T-helper 2 cell treated with Interferon-gamma antibody and Interleukin-4, amounts not matched to agents 5 μg/mL and 100 μg/mL, for 36 hours (primary cell): ENCODE measurements around the gene PARVA.

ENCODE experiments used
- DNase-seq: peaks from one replicate; pipeline ENCODE4 v3.0.0; 2021; ENCODE audit warnings: low spot score
- H3K27ac Mint-ChIP-seq: one replicate; pipeline ENCODE4 v1.8.0; 2021; ENCODE audit warnings: mild to moderate bottlenecking, mixed read lengths
- H3K27me3 Mint-ChIP-seq: one replicate; pipeline ENCODE4 v1.8.0; 2021; ENCODE audit warnings: low read depth, mixed read lengths
- H3K36me3 Mint-ChIP-seq: one replicate; pipeline ENCODE4 v1.8.0; 2021; ENCODE audit warnings: low read depth, mixed read lengths
- H3K4me1 Mint-ChIP-seq: one replicate; pipeline ENCODE4 v1.8.0; 2021; ENCODE audit warnings: low read depth, mixed read lengths
- H3K4me3 Mint-ChIP-seq: one replicate; pipeline ENCODE4 v1.8.0; 2022; ENCODE audit warnings: mild to moderate bottlenecking, moderate library complexity, mixed read lengths
- H3K9me3 Mint-ChIP-seq: one replicate; pipeline ENCODE4 v1.8.0; 2021; ENCODE audit warnings: mixed read lengths

The PARVA gene

GRCh38 chr11:12386745-12387144, 9.4 kb downstream of the PARVA start:
- H3K4me3 Mint-ChIP-seq: no peak overlapping the region
- H3K36me3 Mint-ChIP-seq: no peaks in the 10 kb centered on the region
- no peaks in the 10 kb centered on the region for H3K9me3 Mint-ChIP-seq
- peaks cover 24% of the 10 kb centered on the region for H3K27me3 Mint-ChIP-seq
- DNase-seq: no peak
- H3K27ac Mint-ChIP-seq: no peak overlapping the region
- H3K4me1 Mint-ChIP-seq: no peaks in the 10 kb centered on the region

- Mint-ChIP-seq H3K27me3 (peaks cover 19% of the 10 kb centered on the region), H3K36me3 (no peaks in the 10 kb centered on the region), H3K27ac (no peak overlapping the region), H3K4me1 (no peaks in the 10 kb centered on the region), H3K4me3 (no peak overlapping the region), H3K9me3 (no peaks in the 10 kb centered on the region)
- DNase-seq: no peak
Measured at GRCh38 chr11:12388173-12388572, 10.8 kb downstream of the PARVA start.

- Mint-ChIP-seq H3K27me3 (peaks cover 16% of the 10 kb centered on the region), H3K36me3 (no peaks in the 10 kb centered on the region), H3K9me3 (no peaks in the 10 kb centered on the region), H3K27ac (no peak overlapping the region), H3K4me1 (no peaks in the 10 kb centered on the region), H3K4me3 (no peak overlapping the region)
- DNase-seq: no peak
Measured at GRCh38 chr11:12388939-12389670, 11.7 kb downstream of the PARVA start.

GRCh38 chr11:12389676-12390657, 12.6 kb downstream of the PARVA start:
- Mint-ChIP-seq H3K27me3 (peaks cover 12% of the 10 kb centered on the region), H3K4me1 (no peaks in the 10 kb centered on the region), H3K27ac (no peak overlapping the region), H3K9me3 (no peaks in the 10 kb centered on the region), H3K36me3 (no peaks in the 10 kb centered on the region), H3K4me3 (no peak overlapping the region)
- no peak for DNase-seq

GRCh38 chr11:12390687-12391110, 13.3 kb downstream of the PARVA start:
- Mint-ChIP-seq H3K27ac (no peak overlapping the region), H3K27me3 (peaks cover 12% of the 10 kb centered on the region), H3K36me3 (no peaks in the 10 kb centered on the region), H3K4me1 (no peaks in the 10 kb centered on the region), H3K9me3 (no peaks in the 10 kb centered on the region), H3K4me3 (no peak overlapping the region)
- no peak for DNase-seq

GRCh38 chr11:12392672-12393071, 15.3 kb downstream of the PARVA start:
- no peak overlapping the region for H3K27ac Mint-ChIP-seq
- peaks cover 2% of the 10 kb centered on the region for H3K27me3 Mint-ChIP-seq
- H3K4me1 Mint-ChIP-seq: no peaks in the 10 kb centered on the region
- no peak overlapping the region for H3K4me3 Mint-ChIP-seq
- H3K9me3 Mint-ChIP-seq: no peaks in the 10 kb centered on the region
- no peaks in the 10 kb centered on the region for H3K36me3 Mint-ChIP-seq
- no peak for DNase-seq

- Mint-ChIP-seq H3K4me1 (no peaks in the 10 kb centered on the region), H3K36me3 (no peaks in the 10 kb centered on the region), H3K27ac (no peak overlapping the region), H3K4me3 (no peak overlapping the region), H3K9me3 (no peaks in the 10 kb centered on the region), H3K27me3 (peaks cover 2% of the 10 kb centered on the region)
- no peak for DNase-seq
Measured at GRCh38 chr11:12393691-12394090, 16.3 kb downstream of the PARVA start.

- Mint-ChIP-seq H3K27ac (no peak overlapping the region), H3K27me3 (peaks cover 2% of the 10 kb centered on the region), H3K4me1 (no peaks in the 10 kb centered on the region), H3K4me3 (no peak overlapping the region), H3K36me3 (no peaks in the 10 kb centered on the region), H3K9me3 (no peaks in the 10 kb centered on the region)
- DNase-seq: no peak
Measured at GRCh38 chr11:12394601-12395000, 17.2 kb downstream of the PARVA start.

GRCh38 chr11:12395333-12395732, 18.0 kb downstream of the PARVA start:
- DNase-seq: no peak
- no peaks in the 10 kb centered on the region for H3K4me1 Mint-ChIP-seq
- H3K9me3 Mint-ChIP-seq: no peaks in the 10 kb centered on the region
- H3K36me3 Mint-ChIP-seq: no peaks in the 10 kb centered on the region
- H3K27me3 Mint-ChIP-seq: peaks cover 2% of the 10 kb centered on the region
- H3K4me3 Mint-ChIP-seq: no peak overlapping the region
- H3K27ac Mint-ChIP-seq: no peak overlapping the region

GRCh38 chr11:12397931-12398334, 20.6 kb downstream of the PARVA start:
- DNase-seq: no peak
- no peak overlapping the region for H3K27ac Mint-ChIP-seq
- H3K4me3 Mint-ChIP-seq: no peak overlapping the region
- no peaks in the 10 kb centered on the region for H3K36me3 Mint-ChIP-seq
- no peaks in the 10 kb centered on the region for H3K4me1 Mint-ChIP-seq
- peaks cover 5% of the 10 kb centered on the region for H3K27me3 Mint-ChIP-seq
- no peaks in the 10 kb centered on the region for H3K9me3 Mint-ChIP-seq

- DNase-seq: no peak
- no peak overlapping the region for H3K4me3 Mint-ChIP-seq
- H3K27ac Mint-ChIP-seq: no peak overlapping the region
- no peaks in the 10 kb centered on the region for H3K9me3 Mint-ChIP-seq
- no peaks in the 10 kb centered on the region for H3K36me3 Mint-ChIP-seq
- peaks cover 5% of the 10 kb centered on the region for H3K27me3 Mint-ChIP-seq
- no peaks in the 10 kb centered on the region for H3K4me1 Mint-ChIP-seq
Measured at GRCh38 chr11:12399355-12399754, 22.0 kb downstream of the PARVA start.

- Mint-ChIP-seq H3K4me1 (no peaks in the 10 kb centered on the region), H3K9me3 (no peaks in the 10 kb centered on the region), H3K4me3 (no peak overlapping the region), H3K36me3 (no peaks in the 10 kb centered on the region), H3K27ac (no peak overlapping the region), H3K27me3 (peaks cover 3% of the 10 kb centered on the region)
- DNase-seq: no peak
Measured at GRCh38 chr11:12402025-12402424, 24.7 kb downstream of the PARVA start.

- Mint-ChIP-seq H3K4me3 (no peak overlapping the region), H3K36me3 (no peaks in the 10 kb centered on the region), H3K27ac (no peak overlapping the region), H3K9me3 (no peaks in the 10 kb centered on the region), H3K4me1 (no peaks in the 10 kb centered on the region), H3K27me3 (peaks cover 6% of the 10 kb centered on the region)
- DNase-seq: no peak
Measured at GRCh38 chr11:12402691-12403120, 25.3 kb downstream of the PARVA start.
